NOMO-1 treated with dmso at 0.1 percent for 144 hours (cell line): Measurements from ENCODE around the gene PPIL6.
A peak's percentile ranks its signal among the peaks of the same experiment; 100 is the strongest.
"Not testable (repeated sequence)": the region's sequence is repeated elsewhere in the genome, so short reads cannot be mapped to it uniquely, and the experiment has no call there.

Experiments
- DNase-seq: peaks from one replicate; lab custom pipeline; 2025; ENCODE audit not compliant: unreplicated experiment; lab: John Stamatoyannopoulos, UW

Gene PPIL6

DNA sequence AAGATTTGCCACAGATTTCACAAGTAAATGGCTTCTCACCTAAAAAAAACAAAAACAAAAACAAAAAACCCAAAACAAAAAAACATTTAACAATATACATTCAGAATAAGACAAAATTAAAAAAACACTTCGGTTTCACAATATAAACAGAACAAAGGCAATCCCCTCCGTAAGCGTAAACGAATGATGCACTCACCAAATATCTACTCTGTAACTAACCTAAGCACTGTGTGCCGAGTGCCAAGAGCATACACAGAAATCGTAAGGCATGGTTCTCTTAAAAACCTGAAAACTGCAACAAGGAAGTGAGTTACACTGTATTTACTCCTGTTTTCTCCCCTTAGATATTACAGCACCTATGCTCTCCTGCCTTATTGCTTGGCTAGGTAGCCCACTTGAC, 27.3 kb upstream of the PPIL6 start:
- DNase-seq, result no peak

DNA sequence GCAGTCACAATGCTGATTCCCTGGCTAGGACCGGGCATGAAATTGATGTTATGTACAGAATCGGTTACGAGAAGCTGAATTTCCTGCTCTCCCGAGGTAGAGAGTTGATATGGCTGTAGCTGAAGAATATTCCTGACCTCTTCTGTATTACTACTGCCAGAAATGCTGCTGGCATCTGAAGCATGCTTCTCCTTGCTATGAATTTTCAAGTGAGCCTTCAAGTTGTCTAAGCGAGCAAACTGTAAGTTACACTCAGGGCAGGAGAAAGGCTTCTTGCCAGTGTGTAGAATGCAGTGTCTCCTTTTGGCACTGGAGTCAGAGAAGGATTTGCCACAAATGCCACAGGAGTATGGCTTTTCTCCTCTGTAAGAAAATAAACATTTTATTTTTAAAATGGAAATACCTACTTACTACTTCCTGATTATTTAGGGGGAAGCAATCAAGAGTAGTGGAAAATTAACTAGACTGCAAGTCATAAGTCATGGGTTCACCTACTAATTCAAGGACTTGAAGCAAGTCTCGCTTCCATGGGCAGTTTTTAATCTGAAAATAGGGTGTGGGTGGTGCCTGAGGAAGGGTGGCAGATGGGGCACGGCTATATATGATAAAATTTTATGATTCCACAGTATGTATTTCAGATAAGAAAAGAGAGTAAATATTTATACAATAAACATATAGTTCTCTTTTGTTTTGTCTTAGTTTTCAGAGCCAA, 25.9 kb upstream of the PPIL6 start:
- DNase-seq, result no peak

DNA sequence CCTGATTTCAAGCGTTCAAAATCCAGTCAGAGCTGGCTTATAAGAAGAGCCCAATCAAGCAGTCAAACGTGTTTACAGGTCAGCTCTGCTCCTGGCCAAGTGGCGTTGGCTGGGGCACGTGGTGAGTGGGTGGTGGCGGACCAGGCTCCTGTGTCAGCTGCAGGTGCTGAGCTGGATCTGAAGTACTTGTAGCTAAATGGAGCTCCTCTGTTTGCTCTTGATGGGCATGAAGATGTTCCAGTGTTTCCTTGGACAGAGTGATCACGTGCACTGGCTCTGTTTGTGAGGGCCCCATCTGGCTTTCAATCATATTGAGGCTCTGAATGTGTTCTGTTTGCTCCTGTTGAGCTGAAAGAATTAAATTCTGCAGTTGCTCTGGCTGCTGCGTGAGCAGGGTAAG, 25.3 kb upstream of the PPIL6 start:
- no peak for DNase-seq

DNA sequence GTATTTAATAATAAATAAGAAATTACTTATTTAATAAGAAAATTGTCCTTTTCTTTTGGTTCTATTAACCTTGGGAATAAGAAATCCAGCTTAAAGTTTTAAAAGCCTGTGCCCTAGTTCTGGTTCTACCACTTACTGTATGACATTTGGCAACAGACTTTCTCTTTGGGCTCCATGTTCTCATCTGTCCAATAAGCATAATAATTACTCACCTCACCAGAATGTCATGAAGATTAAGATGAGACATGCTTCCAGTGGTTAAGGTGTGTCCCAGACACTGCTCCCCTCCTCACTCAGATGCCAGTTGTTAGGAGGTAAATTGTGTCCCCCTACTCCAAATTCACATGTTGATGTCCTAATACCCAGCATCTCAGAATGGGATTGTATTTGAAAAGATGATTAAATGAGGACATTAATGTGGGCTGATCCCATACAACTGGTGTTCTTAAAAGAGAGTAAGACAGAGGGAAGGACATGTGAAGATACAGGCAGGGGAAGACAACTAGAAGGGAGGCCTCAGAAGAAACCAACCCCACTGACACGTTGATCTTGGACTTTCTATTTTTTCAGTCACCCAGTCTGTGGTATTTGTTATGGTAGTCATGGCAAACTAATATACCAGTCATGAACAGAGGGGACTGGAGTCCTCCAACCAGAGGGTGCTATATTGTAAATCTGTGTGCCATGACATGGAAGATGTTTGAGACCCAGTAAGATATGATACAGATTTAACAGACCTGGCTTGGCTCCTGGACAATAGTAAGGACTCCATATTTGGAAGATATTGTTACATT, 21.5 kb upstream of the PPIL6 start:
- no peak for DNase-seq

DNA sequence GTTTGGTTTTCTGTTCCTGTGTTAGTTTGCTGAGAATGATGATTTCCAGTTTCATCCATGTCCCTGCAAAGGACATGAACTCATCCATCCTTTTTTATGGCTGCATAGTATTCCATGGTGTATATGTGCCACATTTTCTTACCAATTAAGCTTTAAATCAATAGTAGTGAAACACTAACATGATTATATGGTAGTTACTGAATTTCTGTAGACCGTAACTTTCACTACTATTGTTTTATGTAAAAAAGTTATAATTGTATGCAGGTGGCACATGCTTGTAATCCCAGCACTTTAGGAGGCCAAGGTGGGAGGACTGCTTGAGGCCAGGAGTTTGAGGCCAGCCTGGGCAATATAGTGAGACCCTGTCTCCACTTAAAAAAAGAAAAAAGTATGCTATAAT, 20.8 kb upstream of the PPIL6 start:
- DNase-seq, result not testable (repeated sequence)

DNA sequence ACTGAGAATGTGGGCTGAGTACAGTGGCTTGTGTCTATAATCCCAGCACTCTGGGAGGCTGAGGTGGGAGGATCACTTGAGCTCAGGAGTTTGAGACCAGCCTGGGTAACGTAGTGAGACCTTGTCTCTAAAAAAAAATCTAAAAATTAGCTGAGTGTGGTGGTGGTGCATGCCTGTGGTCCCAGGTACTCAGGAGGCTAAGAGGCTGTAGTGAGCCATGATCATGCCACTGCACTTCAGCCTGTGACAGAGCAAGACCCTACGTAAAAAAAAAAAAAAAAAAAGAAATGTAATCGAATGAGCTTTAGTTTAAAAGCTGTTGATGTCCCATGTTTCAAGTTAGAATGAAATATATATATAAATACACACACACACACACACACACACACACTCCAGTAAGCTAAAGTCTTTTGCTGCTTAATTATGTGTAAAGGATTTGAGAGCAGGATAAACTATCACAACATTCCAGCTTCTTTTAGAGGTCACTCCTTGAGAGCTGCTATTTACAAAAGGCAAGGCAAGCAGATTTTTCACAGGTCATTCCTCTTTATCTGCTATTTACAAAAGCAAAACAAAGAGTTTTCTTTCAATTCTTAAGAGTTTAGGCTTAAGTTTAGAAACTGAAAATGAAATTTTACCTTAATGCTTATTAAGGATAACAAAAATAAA, 19.9 kb upstream of the PPIL6 start:
- no peak for DNase-seq

DNA sequence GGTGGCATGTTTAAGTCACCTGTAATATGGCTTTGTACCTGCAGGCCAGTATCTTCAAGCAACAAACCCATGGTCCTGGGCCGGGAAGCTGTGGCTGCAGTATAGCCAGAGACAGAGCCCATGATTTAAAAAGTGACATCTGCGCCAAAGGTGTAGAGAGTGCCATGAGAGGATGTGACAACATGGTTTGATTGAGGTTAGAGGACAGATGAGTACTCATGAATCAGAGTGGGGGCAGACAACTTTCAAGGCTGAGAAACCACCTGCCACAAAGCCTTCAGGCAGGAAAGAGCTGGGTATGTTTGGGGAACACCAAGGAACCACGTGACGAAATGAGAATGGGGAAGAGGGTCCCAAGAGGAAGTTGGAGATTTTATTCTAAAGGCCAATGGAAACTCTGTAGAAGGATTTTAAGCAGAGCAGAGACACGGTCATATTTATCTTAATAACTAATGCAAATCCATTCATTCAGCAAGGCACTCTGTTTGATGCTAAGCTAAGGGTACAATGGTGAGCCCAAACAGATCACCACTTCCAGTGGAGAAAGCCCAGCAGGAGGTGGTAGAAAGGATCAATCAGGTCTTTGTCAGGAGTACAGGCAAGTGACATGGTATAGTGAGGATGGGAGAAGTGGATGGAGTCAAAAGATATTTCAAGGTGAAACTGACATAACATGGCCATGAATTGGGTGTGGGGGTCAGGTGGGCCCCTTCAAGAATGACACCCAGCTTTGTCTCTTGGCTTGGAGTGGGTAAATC, 18.5 kb upstream of the PPIL6 start:
- peak; percentile 36 for DNase-seq

DNA sequence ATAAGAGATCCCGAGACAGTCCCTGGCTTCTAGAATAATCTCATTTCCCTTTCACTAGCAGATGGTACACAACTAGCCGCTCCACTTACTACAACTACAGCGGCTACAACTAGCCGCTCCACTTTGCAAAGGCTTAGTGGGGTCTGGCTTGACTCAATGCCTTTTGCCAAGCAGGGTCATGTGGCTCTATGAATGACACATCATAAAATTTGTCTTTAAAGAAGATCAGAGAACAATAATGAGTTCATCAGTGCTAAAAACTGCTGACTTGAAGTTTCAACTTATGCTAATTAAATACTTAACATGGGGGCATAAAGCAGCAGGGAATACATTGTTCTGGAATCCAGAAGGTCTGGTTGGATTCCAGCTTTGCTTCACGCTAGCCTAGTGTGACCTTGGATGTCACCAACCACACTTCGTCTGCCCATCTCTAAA, 17.2 kb upstream of the PPIL6 start:
- no peak for DNase-seq

DNA sequence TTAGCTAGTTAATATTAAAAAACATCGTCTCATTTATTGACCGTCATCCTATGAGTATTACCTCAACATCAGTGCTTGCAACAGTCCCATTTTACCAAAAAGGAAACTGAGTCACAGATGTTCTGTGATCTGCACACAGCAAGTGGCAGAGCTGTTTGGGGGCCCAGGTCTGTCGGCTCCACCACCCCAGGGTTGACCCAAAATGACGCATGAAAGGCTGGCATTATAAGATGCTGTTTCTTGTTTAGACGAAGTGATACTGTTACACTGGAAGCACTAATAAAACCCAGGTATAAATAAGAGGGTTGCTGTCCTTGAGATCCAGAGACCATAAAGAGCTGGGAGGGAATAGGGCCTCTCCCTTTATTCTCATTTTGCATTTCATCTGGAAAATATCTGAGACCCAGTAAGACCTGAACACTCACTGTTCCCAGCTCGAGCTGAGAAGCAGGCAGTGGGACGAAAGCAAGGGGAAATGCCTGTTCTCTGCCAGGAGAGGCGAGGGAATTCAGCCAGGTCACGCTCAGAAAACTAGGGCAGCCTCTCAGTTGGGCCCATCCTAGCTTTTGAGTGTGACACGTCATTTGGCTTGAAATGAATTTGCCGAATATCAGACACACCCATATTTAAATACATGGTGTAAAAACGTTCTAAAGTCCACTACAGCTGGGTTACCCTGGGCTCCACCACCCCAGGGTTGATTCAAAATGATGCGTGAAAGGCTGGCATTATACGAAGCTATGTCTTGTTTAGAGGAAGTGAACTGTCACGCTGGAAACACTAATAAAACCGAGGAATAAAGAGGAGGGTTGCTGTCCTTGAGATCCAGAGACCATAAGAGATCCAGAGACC, 16.5 kb upstream of the PPIL6 start:
- DNase-seq, result no peak

DNA sequence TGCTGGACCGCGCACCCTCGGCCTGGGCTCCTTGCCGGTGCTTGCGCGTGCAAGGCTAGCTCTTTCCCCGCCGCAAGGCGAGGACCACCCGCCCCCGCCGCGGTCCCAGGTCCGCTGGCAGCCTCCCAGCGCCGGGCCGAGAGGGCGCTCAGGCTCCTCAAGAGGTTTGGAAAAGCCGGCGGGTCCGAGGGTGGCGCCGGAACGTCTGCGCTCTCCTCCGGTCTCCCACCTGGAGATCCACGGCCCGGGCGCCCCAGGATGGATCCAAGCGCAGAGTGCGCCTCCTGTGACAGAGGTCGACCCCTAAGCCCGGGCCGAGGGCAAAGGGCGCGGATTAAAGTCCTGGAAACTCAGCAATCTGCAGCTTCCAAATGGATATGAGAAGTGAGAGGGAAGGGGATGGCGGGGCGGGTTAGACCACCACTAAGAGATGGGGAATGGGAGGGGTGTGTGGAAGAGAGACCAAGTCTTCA, 15.7 kb upstream of the PPIL6 start:
- DNase-seq, result no peak

DNA sequence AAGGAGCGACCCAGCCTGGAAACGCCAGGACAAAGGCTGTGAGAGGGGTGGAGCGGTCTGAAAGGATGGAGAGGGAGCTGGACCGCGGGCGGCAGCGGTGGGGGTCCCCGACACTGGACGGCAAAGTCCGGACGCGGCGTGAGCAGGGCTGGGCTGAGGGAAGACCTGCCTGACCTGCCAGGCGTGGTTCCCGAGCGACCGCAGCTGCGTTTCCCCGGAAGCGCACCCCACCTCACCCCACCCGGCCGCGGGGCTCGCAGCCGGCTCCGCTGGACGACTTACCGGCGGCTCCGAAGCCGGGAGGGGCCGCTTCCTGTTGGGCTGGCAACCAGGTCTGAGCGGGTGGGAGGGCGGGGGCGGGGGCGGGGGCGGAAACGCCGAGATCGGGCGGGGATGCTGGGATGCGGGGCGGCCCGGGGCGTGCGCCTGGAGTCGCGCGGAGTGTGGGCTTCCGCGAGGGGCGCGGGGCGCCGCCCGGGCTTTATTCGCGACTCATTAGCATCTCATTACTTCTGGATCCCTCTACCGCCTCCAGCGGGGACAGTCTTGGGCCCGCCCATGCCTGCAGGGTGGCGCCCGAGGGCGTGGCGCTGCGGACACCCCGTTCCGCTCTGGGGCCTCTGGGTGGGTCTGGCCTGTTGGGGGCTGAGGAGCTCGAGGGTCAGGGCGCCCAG, 15.1 kb upstream of the PPIL6 start, which contains the start of gene MICAL1:
MICAL1 (minus strand) TSS at position 336 of the 674 bp plus-strand sequence. CDS start 1,576 bp downstream, outside the sequence.
- peak; percentile 74 for DNase-seq

DNA sequence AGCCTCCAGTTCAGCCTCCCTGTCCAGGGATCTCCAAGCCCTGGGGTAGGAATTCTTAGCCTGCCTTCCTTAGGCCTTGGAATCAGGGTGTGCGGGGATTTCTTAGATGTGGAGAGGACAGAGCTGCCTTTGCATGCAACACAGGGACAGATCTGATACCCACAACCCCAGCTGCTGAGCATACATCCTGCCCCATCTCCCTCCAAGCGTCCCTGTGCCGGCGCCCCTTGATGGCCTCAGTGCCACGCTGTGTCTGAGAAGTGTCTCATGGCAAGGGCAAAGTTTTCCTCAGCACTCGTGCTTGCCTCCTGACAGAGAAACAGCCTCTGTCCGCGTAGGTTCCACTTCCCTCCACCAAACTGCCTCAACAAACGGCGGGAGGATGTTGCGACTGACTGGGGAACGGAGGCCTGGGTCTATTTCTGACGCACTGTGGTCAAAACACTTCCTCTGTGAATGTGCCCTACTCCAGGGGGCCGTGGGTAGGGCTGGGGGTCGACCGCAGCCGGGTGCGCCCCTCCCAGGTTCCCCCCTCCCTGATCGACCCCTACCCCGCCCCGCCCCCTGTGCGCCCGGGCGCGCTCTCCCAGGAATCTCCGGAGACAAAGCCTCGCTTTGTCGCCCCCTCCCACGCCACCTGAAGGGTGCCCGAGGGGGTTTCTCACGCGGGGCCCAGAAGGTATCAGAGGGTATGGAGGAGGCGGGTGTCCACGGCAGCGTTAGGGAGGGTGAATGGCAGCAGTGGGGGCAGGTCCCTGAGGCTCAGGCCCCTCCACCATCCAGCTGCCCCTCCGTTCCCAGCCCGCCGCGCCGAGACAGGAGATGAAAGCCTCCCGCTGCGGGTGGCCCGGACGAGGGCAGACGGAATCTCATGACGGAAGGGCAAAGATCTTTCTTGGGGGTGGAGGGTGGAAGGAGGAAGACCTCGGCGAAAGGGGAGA, 14.3 kb upstream of the PPIL6 start:
- peak; percentile 81 for DNase-seq

DNA sequence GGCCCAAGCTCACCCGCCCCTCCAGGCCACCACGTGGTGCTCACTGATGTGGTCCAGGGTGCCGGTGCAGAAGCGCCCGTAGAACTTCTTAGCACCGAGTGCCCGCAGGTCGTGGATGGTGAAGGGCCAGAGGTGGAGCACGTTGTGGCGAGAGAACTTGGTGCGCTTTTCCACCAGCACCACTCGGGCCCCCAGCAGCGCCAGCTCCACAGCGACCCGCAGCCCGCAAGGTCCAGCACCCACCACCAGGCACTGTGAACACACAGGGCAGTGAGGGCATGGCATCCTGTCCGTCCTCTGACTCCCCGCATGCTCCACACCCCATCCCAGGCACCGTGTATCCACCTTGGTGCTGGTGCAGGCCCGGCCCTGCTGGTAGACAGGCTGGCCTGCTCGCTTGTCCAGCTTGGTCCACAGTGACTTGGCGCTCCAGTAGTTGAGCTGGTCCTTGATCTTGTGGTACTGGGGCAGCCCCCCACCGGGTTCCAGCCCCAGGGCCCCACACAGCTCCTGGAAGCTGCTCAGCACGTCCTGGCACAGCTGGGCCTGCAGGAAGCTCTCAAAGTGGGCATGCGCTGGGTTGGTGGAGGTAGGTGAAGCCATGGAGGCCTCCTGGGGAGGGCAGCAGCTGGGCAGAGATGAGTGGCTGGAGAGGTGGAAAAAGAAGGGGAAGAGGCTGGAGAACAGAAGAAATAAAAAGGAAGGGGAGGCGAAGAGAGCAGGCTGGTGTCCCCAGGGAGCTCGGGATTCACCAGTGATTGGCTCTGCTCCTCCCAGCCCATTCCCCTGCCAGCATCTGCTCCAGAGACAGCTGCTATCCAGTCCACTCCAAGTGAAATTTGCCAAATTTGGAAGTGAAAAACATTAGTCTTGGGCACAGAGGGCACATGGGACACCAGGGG, 13.4 kb upstream of the PPIL6 start:
- no peak for DNase-seq

DNA sequence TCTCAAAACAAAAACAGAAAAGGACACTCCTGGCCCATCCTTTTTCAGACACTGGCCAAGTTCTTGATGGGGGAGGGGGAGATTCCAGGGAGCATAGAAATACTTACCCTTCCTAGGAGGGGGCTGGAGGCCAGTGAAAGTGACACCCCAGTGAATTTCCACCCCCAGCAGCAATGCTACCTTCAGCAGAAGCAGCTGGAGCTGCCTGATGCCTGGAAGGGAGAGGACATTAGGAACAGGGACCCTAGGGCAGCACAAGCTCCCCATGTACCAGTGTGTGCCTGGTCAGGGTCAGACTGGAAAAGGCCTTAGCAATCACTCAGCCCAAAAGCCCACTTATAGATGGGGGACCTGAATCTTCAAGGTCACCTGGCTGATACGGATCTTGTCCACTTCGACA, 12.7 kb upstream of the PPIL6 start:
- DNase-seq, result no peak

DNA sequence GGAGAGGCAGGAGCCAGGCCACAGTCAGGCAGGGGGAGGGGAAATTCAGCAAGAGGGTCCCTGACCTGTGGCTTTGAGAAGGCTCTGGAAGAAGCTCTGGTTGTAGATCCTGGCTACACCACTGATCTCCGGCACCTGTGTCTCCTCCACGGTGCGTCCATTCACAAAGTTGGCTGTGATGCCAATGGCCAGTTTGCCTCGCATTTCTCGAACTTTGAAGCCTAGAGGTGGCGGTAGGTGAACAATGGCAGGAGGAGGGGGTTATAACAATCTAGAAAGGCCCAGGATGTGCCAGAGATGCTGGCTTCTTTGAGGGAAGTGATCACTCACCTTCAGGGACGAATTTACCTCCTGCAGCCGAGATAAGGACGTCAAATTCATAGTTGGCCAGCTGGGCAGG, 11.8 kb upstream of the PPIL6 start:
- no peak for DNase-seq

DNA sequence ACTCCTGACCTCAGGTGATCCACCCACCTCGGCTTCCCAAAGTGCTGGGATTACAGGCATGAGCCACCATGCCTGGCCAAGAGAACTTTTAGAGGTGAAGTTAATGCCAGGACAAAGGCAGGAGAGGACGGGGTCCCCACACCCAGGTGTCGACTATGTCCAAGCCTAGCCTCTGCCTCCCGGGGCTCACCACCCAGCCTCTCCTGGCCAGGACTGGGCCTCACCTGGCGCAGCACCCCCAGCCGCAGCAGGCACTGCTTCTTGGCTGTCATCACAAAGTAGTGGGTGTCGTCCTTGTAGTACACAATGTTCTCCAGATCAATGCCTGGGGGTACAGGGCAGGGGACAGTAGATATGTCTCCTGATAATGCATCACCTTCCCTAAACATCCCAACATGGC, 10.9 kb upstream of the PPIL6 start:
- no peak for DNase-seq

DNA sequence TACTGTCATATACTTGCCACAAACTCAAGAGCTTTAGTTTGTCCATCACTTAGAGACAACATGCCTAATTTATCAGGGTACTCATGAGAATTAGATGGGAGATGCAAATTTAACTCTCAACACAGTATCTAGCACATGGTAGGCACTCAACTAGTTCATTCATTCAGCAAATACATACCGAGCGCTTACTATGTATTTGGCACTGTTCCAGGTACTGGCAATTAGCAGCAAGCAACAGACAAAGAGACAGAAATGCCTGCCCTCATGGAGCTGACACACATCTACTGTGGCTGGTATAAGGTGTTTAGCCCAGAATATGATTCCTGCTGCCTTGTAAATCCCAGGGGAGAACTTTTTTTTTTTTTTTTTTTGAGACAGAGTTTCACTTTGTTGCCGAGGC, 10.4 kb upstream of the PPIL6 start:
- no peak for DNase-seq
